HFFc6 (cell line): ENCODE measurements around the gene SETD1B. TPM values are rescaled to one million over a fixed set of nuclear protein-coding genes. Genes with fewer than 3 reads are reported as not detected.

Experiments
- DNase-seq: peaks from one replicate; pipeline ENCODE4 v3.0.0-alpha.2; 2018
- H3K27ac Mint-ChIP-seq: 2 replicates; pipeline ENCODE4 v1.8.0; 2020; ENCODE audit warnings: mild to moderate bottlenecking, mixed read lengths
- H3K27me3 Mint-ChIP-seq: 2 replicates; pipeline ENCODE4 v1.8.0; 2021; ENCODE audit warnings: mild to moderate bottlenecking, moderate library complexity, mixed read lengths; ENCODE audit not compliant: insufficient read depth
- H3K36me3 Mint-ChIP-seq: 2 replicates; pipeline ENCODE4 v1.8.0; 2021; ENCODE audit warnings: low read depth, mixed read lengths
- H3K4me1 Mint-ChIP-seq: 2 replicates; pipeline ENCODE4 v1.8.0; 2020; ENCODE audit warnings: low read depth, mixed read lengths
- H3K4me3 Mint-ChIP-seq: 2 replicates; pipeline ENCODE4 v1.8.0; 2020; ENCODE audit warnings: mild to moderate bottlenecking, moderate library complexity, mixed read lengths
- H3K9me3 Mint-ChIP-seq: 2 replicates; pipeline ENCODE4 v1.8.0; 2020; ENCODE audit warnings: mild to moderate bottlenecking, mixed read lengths
- CTCF ChIP-seq: fragments of 200-600 bp; sonication (generic); IDR thresholded peaks from 2 replicates; pipeline ENCODE4 v1.5.0; 2021; ENCODE audit warnings: antibody characterized with exemption, mild to moderate bottlenecking
- total RNA-seq, 6 experiments: library from RNA; stranded (reverse); fragmentation: NEBNext Ultra II Directional; extraction: Animal tissue kit (Norgen Biotek cat#: 25700); gene quantifications; 2 replicates in 1 of 6; 3 replicates in 5 of 6; pipeline ENCODE4 v1.2.3, GENCODE V29; 2021

The SETD1B gene
- total RNA-seq, 6 experiments from 2014 or later, result 18.5 to 22.0 (median 20.9) TPM

DNA sequence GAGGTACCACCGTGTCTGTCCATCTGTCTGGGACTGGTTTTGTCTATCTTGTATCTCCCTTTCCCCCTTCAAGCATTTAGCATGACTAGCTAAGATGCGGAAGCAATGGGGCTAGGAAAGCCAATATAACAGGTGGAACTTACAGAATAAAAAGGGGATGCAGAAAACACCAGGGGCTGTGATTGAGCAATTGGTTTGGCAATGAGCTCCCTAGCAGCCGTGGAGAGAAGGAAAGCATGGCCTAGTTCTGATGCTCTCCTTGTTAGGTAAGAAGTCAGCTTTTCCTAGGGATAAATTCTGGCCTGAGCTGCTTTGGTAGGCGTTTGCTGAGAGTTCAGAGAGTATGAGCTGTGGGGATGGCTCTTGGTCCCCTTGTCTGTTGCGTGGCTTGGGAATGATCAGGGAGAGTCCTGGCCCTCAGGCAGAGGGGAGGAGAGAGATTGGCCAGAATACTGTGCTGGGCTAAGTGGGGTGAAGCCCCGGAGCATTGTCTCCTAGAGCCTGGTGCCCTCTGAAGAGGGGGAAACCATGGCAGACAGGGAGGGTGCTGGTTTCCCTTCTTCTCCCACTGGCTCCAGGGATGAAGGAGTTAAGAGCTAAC is 7.1 kb downstream of the SETD1B start:
- Mint-ChIP-seq H3K27me3 (peaks cover 2% of the 10 kb centered on the region; the same call in 1 of the 2 replicates), H3K4me1 (peaks cover 45% of the 10 kb centered on the region), H3K27ac (peak overlapping the region; percentile 58), H3K36me3 (peaks cover 26% of the 10 kb centered on the region), H3K4me3 (peak overlapping the region; percentile 92), H3K9me3 (no peaks in the 10 kb centered on the region)
- no peak for DNase-seq
- TF ChIP-seq CTCF, result no peak

DNA sequence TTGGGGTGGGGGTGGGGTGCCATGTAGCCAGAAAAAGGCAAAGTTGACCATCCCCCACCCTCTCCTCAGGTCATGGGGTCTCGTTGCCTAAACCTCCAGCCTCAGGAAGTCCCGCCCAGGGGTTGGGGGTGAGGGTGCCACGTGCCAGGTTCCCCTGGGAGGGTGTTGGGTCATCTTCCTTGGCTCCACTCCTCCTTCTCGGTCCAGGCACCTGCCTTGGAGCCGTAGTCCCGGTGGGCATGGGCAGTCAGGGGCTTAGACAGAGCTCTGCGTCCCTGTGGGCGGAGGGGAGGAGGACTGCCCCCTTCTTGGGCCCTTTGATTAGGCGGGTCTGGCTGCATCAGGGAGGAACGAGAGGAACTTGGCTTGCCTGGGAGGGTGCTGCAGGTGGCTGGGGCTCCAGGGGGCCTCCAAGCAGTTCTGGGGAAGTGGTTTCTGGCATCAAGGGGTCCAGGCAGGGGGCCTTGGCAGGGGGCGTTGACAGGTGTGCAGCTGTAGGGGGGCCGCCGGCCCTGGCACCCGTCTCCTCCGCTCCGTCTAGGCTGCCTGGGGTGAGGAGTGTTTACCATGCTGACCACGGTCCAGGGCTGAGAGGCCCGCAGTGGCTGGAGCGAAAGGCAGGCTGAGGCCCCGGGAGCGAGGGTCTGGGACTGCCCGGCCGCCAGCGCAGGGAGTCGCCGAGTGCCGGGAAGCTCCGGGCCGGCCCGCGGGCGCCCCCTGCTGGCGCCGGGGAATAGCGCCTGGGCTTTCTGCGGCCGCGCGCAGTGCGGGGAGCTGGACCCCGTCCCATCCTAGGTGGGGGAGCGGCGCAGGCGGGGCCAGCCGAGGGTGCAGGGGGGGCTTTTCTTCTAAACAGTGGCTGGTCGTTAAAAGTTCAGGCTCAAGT is 7.9 kb downstream of the SETD1B start:
- Mint-ChIP-seq H3K9me3 (no peaks in the 10 kb centered on the region), H3K27ac (peak overlapping the region; percentile 58), H3K36me3 (peaks cover 19% of the 10 kb centered on the region), H3K4me1 (peaks cover 38% of the 10 kb centered on the region), H3K4me3 (peak overlapping the region; percentile 92), H3K27me3 (peaks cover 2% of the 10 kb centered on the region)
- DNase-seq, result peak; percentile 51
- peak; percentile 100 for TF ChIP-seq CTCF

DNA sequence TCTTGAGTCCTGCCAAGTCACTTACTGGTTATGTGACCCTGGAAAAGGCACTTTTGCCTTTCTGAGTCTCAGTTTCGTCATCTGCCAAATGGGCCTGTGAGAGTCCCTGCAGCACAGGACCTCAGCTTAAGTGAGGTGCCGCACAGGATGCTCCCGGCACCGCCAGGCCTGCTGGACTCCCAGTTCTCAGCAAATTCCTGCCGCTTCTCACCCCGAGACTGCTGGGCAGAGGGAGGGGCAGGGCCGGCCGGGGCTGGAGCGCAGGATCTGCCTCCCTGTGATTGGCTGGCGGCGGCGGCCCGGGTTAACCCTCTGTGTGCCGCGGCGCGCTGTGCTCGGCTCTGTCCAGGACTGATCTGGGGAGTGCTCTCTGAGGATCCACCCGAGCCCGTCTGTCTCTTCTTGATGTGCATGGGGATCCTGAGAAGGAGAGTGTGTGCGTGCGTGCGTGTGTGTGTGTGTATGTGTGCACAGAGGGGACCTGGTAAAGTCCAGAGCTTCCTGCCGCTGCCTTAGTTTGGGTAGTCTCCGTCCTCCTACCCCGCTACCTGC is 8.6 kb downstream of the SETD1B start:
- Mint-ChIP-seq H3K27me3 (peaks cover 2% of the 10 kb centered on the region), H3K36me3 (peaks cover 19% of the 10 kb centered on the region), H3K9me3 (no peaks in the 10 kb centered on the region), H3K27ac (peak overlapping the region; percentile 54), H3K4me1 (peaks cover 31% of the 10 kb centered on the region), H3K4me3 (peak overlapping the region; percentile 92)
- no peak; the same call in none of the 2 replicates for TF ChIP-seq CTCF
- peak; percentile 59 for DNase-seq

- Mint-ChIP-seq H3K4me1 (peaks cover 30% of the 10 kb centered on the region), H3K27ac (peak overlapping the region; percentile 56), H3K4me3 (peak overlapping the region; percentile 92), H3K9me3 (no peaks in the 10 kb centered on the region), H3K36me3 (peaks cover 19% of the 10 kb centered on the region), H3K27me3 (peaks cover 2% of the 10 kb centered on the region)
- DNase-seq, result no peak
- TF ChIP-seq CTCF, result no peak
Measured at GRCh38 chr12:121812921-121813896, 9.4 kb downstream of the SETD1B start.

- no peaks in the 10 kb centered on the region for H3K9me3 Mint-ChIP-seq
- no peak for TF ChIP-seq CTCF
- DNase-seq, result no peak
- peaks cover 30% of the 10 kb centered on the region for H3K4me1 Mint-ChIP-seq
- H3K27me3 Mint-ChIP-seq, result peaks cover 2% of the 10 kb centered on the region
- peaks cover 14% of the 10 kb centered on the region for H3K36me3 Mint-ChIP-seq
- no peak overlapping the region for H3K27ac Mint-ChIP-seq
- H3K4me3 Mint-ChIP-seq, result no peak overlapping the region
Measured at GRCh38 chr12:121813951-121814350, 10.1 kb downstream of the SETD1B start.
